NCI-H1092 (cell line): Measurements from ENCODE around the gene GRHL3.

ENCODE experiments used
- DNase-seq: peaks from one replicate; lab custom pipeline; 2025; lab: John Stamatoyannopoulos, UW

The GRHL3 gene

GRCh38 chr1:24344090-24344742 lies 25.1 kb downstream of the GRHL3 start:
- no peak for DNase-seq

GRCh38 chr1:24345334-24345733 lies 26.2 kb downstream of the GRHL3 start:
- DNase-seq: no peak

- no peak for DNase-seq
Measured at GRCh38 chr1:24347159-24347934, 28.2 kb downstream of the GRHL3 start.

- DNase-seq: no peak
Measured at GRCh38 chr1:24348196-24348595, 29.0 kb downstream of the GRHL3 start.

- DNase-seq: no peak
Measured at GRCh38 chr1:24349891-24350290, 30.7 kb downstream of the GRHL3 start.

- no peak for DNase-seq
Measured at GRCh38 chr1:24351247-24351646, 32.1 kb downstream of the GRHL3 start.

GRCh38 chr1:24351918-24352627 lies 32.9 kb downstream of the GRHL3 start:
- no peak for DNase-seq

GRCh38 chr1:24353292-24353891 lies 34.2 kb downstream of the GRHL3 start:
- no peak for DNase-seq

GRCh38 chr1:24355466-24355865 lies 36.3 kb downstream of the GRHL3 start:
- DNase-seq: no peak

GRCh38 chr1:24357038-24357437 lies 37.9 kb downstream of the GRHL3 start:
- no peak for DNase-seq

- no peak for DNase-seq
Measured at GRCh38 chr1:24360681-24361080, 41.5 kb downstream of the GRHL3 start.

GRCh38 chr1:24361811-24362210 lies 42.7 kb downstream of the GRHL3 start:
- DNase-seq: no peak

GRCh38 chr1:24362396-24362795 lies 43.2 kb downstream of the GRHL3 start:
- no peak for DNase-seq

GRCh38 chr1:24362982-24363614 lies 43.9 kb downstream of the GRHL3 start:
- DNase-seq: no peak

GRCh38 chr1:24363994-24364393 lies 44.8 kb downstream of the GRHL3 start:
- DNase-seq: no peak

GRCh38 chr1:24364605-24364974 lies 45.4 kb downstream of the GRHL3 start:
- no peak for DNase-seq

- no peak for DNase-seq
Measured at GRCh38 chr1:24364975-24365678, 46.0 kb downstream of the GRHL3 start.

GRCh38 chr1:24366707-24367106 lies 47.5 kb downstream of the GRHL3 start:
- DNase-seq: no peak

- DNase-seq: no peak
Measured at GRCh38 chr1:24369199-24369598, 50.0 kb downstream of the GRHL3 start.

GRCh38 chr1:24369801-24370200 lies 50.6 kb downstream of the GRHL3 start:
- no peak for DNase-seq

GRCh38 chr1:24373044-24373443 lies 53.9 kb downstream of the GRHL3 start:
- no peak for DNase-seq

- no peak for DNase-seq
Measured at GRCh38 chr1:24373710-24374109, 54.6 kb downstream of the GRHL3 start.
